ENCODE results near the gene FCRL5.

Gene FCRL5

DNA sequence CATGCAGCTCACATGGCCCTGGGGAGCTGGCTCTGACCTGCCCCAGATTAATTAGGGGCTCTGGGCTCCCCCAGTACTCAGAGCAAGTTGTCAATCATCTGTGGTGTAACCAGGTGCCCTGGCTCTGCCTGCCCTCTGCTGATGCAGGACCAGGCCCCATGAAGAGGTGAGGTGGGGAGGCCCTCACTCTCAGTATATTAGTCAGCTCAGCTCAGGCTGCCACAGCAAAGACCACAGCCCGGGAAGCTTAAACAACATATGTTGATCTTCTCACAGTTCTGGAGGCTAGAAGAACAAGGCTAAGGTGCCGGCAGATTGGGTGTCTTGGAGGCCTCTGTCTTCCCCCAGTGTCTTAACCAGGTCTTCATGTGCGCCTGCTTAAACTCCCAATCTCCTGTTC is 66.5 kb downstream of the FCRL5 start:
- CTCF ChIA-PET = interaction anchor here (0.6 kb wide), 1 partner anchor 10 kb away, joined by 3 read pairs; no protein-coding TSS in a partner anchor

GRCh38 chr1:157484573-157484972 is 67.7 kb downstream of the FCRL5 start:
- no peak for TF ChIP-seq CTCF (conservative IDR thresholded peaks at IDR 0.05; ENCODE audit: low read depth)
- H3K27ac ChIP-seq = no peak overlapping the region
- CTCF ChIA-PET = interaction anchor here (1.0 to 1.2 kb wide), 3 partner anchors 12 to 329 kb away, joined by 3 to 5 read pairs (median 3); no protein-coding TSS in a partner anchor
- no peak for DNase-seq (ENCODE audit: low spot score)
- POLR2A ChIA-PET (ENCODE audit: low non-redundant PET) = interaction anchor here (0.7 kb wide), 1 partner anchor 662 kb away, joined by 5 read pairs; no protein-coding TSS in a partner anchor

More for the DNA sequence above, 66.5 kb downstream of the FCRL5 start:
- H3K27ac ChIP-seq = no peak overlapping the region
- TF ChIP-seq CTCF (conservative IDR thresholded peaks at IDR 0.05; ENCODE audit: low read depth) = no peak
- no peak for DNase-seq (ENCODE audit: low spot score)
- POLR2A ChIA-PET (ENCODE audit: low non-redundant PET) = no interaction called here

DNA sequence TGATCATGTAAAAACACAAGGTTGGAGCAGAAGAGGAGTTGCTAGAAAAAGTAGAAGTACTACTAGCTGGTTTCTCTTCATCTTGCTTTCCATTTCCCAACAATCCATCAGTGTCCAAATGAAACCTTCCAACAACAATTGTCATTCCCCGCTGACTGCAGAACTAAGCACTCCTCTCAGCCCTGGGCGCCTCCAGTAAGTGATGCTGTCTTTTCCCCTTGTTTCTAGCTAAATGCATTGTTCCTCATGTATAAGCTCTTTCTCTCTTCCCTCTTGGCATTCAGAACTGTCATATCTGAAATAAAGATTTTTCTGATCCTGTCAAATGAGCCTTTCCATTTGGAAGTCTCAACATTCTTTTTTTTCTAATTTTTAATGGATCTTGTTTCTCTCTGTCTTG is 68.7 kb downstream of the FCRL5 start:
- ChIA-PET POLR2A (ENCODE audit: low non-redundant PET) (no interaction called here), CTCF (interaction anchor here (0.8 to 1.2 kb wide), 4 partner anchors 13 to 328 kb away, joined by 3 to 5 read pairs (median 3); no protein-coding TSS in a partner anchor)
- H3K27ac ChIP-seq = no peak overlapping the region
- no peak for TF ChIP-seq CTCF (conservative IDR thresholded peaks at IDR 0.05; ENCODE audit: low read depth)
- no peak for DNase-seq (ENCODE audit: low spot score)

DNA sequence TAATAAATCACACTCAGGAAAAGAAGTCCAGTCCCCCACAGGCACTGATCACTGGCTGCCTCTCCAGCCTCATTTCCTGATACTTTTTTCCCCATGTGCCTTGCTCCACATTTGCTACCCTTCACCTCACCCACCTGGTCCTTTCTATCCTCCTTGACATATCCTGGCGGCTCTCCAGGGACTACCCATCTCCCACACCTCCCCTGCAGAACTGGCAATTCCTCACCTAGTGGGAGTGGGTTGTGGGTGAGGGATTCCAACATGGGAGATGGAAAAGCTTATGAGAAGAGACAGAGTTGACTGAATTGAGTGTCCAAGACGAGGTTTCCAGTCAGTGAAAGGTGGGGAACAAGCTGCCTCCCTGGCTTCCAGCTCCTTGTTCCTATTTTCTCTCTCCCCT is 69.6 kb downstream of the FCRL5 start:
- no peak overlapping the region for H3K27ac ChIP-seq
- DNase-seq (ENCODE audit: low spot score) = no peak
- CTCF ChIA-PET = interaction anchor here (0.6 kb wide), 1 partner anchor 280 kb away, joined by 4 read pairs; no protein-coding TSS in a partner anchor
- POLR2A ChIA-PET (ENCODE audit: low non-redundant PET) = no interaction called here
- no peak for TF ChIP-seq CTCF (conservative IDR thresholded peaks at IDR 0.05; ENCODE audit: low read depth)

- no peak for TF ChIP-seq CTCF (conservative IDR thresholded peaks at IDR 0.05; ENCODE audit: low read depth)
- H3K27ac ChIP-seq = no peak overlapping the region
- CTCF ChIA-PET = interaction anchor here (0.6 kb wide), 1 partner anchor 279 kb away, joined by 4 read pairs; no protein-coding TSS in a partner anchor
- POLR2A ChIA-PET (ENCODE audit: low non-redundant PET) = no interaction called here
- DNase-seq (ENCODE audit: low spot score) = no peak
These were observed 70.1 kb downstream of the FCRL5 start for GRCh38 chr1:157482174-157482573.

DNA sequence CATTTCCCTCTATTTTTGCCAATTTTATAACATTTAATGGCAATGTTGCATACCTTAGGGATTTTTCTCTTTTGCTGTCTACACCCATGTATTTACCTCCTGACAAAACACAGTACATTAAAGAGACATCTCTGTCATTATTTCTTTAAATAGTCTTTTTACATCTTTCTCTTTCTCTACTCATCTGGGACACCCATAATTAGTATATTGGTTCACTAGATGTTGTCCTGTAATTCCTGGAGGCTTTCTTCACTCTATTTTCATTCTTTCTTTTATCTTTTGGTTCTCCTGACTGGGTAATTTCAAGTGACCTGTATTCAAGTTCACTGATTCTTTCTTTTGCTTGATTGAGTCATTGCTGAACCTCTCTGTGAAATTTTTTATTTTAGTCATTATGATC is 74.3 kb downstream of the FCRL5 start:
- ChIA-PET CTCF (no interaction called here), POLR2A (ENCODE audit: low non-redundant PET) (no interaction called here)
- TF ChIP-seq CTCF (conservative IDR thresholded peaks at IDR 0.05; ENCODE audit: low read depth) = no peak
- H3K27ac ChIP-seq = no peak overlapping the region
- no peak for DNase-seq (ENCODE audit: low spot score)

Data from RWPE1 (cell line).